NCI-H2171 (cell line): ENCODE results near the gene CSH1.
"Not testable (repeated sequence)": the region's sequence is repeated elsewhere in the genome, so short reads cannot be mapped to it uniquely, and the experiment has no call there.

Source experiments
- DNase-seq: peaks from one replicate; lab custom pipeline; 2025; lab: John Stamatoyannopoulos, UW

Gene CSH1

GRCh38 chr17:63869491-63870291, 26.7 kb downstream of the CSH1 start:
- DNase-seq, result not testable (repeated sequence)

- DNase-seq, result not testable (repeated sequence)
Measured at GRCh38 chr17:63866625-63867024, 29.7 kb downstream of the CSH1 start.

GRCh38 chr17:63859257-63859656, 37.1 kb downstream of the CSH1 start:
- no peak for DNase-seq

GRCh38 chr17:63856425-63856824, 39.9 kb downstream of the CSH1 start:
- DNase-seq, result not testable (repeated sequence)

- DNase-seq, result no peak
Measured at GRCh38 chr17:63855185-63855584, 41.2 kb downstream of the CSH1 start.

- no peak for DNase-seq
Measured at GRCh38 chr17:63854709-63855108, 41.7 kb downstream of the CSH1 start.

- no peak for DNase-seq
Measured at GRCh38 chr17:63853260-63853659, 43.1 kb downstream of the CSH1 start.

GRCh38 chr17:63850401-63850800, 46.0 kb downstream of the CSH1 start:
- no peak for DNase-seq

GRCh38 chr17:63848834-63849689, 47.3 kb downstream of the CSH1 start:
- DNase-seq, result no peak

- no peak for DNase-seq
Measured at GRCh38 chr17:63847525-63848249, 48.7 kb downstream of the CSH1 start.

- DNase-seq, result no peak
Measured at GRCh38 chr17:63845509-63845908, 50.9 kb downstream of the CSH1 start.
